LNCaP clone FGC (cell line): Measurements from ENCODE around the gene WDR37.

Experiments
- DNase-seq: peaks from one replicate; pipeline ENCODE4 v3.0.0-alpha.2; 2011; ENCODE audit warnings: low read depth
- H3K4me3 ChIP-seq: 2 replicates; pipeline ENCODE4 v1.5.1; 2011; ENCODE audit warnings: mild to moderate bottlenecking, low read depth, low read length, control low read depth
- TF ChIP-seq, protein P1 (sequence below): IDR thresholded peaks from 2 replicates; pipeline ENCODE4 v1.5.1; 2012; ENCODE audit warnings: mild to moderate bottlenecking; ENCODE audit not compliant: control insufficient read depth, insufficient read depth; ENCODE audit errors: extremely low read depth

Gene WDR37

DNA sequence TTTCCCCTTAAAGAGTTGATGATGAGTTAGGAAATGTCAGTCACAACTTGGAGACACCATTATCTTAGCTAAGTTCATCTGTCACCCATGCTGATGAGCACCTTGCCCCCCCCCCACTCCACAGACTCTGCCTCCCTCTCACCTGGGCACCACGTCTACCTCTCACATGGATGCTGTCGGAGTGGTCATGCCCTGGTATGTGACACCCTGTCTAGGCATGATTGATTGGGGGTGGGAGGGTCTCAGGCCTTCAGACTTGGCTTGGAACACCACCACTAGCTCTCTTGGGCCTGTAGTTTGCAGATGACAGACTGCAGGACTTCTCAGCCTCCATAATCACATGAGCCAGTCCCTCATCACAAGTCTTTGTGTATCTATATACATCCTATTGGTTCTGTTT lies 78.0 kb downstream of the WDR37 start:
- H3K4me3 ChIP-seq: no peak overlapping the region
- TF ChIP-seq, protein P1, sequence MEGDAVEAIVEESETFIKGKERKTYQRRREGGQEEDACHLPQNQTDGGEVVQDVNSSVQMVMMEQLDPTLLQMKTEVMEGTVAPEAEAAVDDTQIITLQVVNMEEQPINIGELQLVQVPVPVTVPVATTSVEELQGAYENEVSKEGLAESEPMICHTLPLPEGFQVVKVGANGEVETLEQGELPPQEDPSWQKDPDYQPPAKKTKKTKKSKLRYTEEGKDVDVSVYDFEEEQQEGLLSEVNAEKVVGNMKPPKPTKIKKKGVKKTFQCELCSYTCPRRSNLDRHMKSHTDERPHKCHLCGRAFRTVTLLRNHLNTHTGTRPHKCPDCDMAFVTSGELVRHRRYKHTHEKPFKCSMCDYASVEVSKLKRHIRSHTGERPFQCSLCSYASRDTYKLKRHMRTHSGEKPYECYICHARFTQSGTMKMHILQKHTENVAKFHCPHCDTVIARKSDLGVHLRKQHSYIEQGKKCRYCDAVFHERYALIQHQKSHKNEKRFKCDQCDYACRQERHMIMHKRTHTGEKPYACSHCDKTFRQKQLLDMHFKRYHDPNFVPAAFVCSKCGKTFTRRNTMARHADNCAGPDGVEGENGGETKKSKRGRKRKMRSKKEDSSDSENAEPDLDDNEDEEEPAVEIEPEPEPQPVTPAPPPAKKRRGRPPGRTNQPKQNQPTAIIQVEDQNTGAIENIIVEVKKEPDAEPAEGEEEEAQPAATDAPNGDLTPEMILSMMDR: no peak
- DNase-seq: no peak

DNA sequence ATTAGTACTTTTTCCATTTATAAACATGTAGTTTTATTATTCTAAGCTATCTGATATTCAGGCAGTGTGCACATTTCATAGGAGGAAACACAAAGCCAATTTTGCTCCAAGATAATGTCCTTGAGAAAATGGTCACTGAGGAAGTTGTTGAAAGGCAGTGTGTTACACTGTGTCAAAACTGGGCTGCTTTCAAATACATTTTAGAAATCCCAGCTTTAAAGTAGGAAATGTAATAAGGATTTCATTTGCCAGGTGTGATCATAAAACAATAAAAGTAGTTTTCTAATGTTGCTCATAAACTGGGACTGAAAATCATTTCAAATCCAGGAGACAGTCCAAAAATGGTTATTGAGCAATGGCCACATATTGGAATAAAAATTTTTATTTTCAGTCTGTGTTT lies 80.1 kb downstream of the WDR37 start:
- no peak overlapping the region for H3K4me3 ChIP-seq
- TF ChIP-seq, protein P1: no peak
- no peak for DNase-seq

GRCh38 chr10:1137499-1138163 lies 81.4 kb downstream of the WDR37 start:
- H3K4me3 ChIP-seq: no peak overlapping the region
- DNase-seq: no peak
- TF ChIP-seq, protein P1: no peak

GRCh38 chr10:1138529-1138928 lies 82.3 kb downstream of the WDR37 start:
- no peak for DNase-seq
- TF ChIP-seq, protein P1: no peak
- no peak overlapping the region for H3K4me3 ChIP-seq

DNA sequence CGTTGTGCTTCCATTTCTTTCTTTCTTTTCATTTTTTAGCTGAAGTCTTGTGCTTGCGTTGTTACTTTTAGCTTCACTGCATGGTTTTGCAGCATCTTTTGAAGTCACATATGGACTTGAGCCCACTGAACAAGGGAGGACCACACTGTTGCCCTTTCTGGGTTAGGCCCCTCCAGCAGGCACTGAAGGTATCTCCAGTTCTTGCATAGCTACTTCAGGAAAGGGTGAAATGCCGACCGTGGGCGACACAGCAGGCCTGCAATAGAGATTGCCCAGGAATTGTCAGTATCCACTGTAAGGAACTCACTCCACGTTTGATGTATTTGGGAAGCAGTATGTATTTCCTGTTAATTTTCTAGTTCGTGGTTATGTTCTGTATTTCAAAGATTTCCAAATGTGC lies 85.1 kb downstream of the WDR37 start:
- DNase-seq: no peak
- TF ChIP-seq, protein P1: no peak
- H3K4me3 ChIP-seq: no peak overlapping the region

GRCh38 chr10:1141701-1142100 lies 85.5 kb downstream of the WDR37 start:
- TF ChIP-seq, protein P1: no peak
- H3K4me3 ChIP-seq: no peak overlapping the region
- no peak for DNase-seq

DNA sequence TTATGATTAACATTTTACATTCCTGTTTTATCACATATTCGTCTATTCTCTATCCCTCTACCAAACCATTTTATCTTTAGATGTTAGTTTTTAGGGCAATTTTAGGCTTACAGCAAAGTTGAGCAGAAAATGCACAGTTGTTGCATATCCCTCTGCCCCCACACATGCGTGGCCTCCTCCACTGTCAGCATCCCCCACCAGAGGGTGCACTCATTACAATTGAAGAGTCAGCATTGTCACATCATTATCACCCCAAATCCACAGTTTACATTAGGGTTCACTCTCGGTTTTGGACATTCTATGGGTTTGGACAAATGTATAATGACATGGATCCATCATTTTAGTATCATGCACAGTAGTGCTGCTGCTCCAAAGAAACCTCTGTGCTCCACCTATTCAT lies 86.4 kb downstream of the WDR37 start:
- TF ChIP-seq, protein P1: peak; percentile 43
- DNase-seq: no peak
- no peak overlapping the region for H3K4me3 ChIP-seq
